Islet of Langerhans (tissue), 1 donor: ENCODE data around the gene AARS2.

Source experiments
- FAIRE-seq: peaks from one replicate; lab custom pipeline; 2011; peaks lifted over from hg19 to GRCh38; lab: Jason Lieb, UNC

AARS2 gene

GRCh38 chr6:44300292-44300823 is 12.8 kb downstream of the AARS2 start:
- no peak for FAIRE-seq

DNA sequence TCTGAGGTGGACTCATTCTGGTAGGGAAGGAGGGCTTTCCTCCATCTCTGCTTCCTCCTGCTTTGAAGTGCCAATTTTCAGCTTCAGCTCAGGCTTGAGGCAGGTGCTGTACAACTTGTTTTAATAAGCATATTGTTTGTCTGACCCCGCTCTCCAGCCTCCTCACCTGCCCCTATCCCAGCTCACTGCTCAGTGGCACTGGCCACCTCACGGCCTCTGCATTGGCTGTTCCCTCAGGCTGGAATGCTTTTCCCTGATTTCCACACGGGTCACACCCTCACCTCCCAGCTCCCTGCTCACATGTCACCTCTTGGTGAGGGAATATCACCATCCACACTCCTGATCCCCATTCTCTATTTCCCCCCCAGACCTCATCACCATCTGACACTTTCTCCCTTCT is 14.3 kb downstream of the AARS2 start:
- no peak for FAIRE-seq

GRCh38 chr6:44298055-44298803 is 14.9 kb downstream of the AARS2 start:
- no peak for FAIRE-seq

GRCh38 chr6:44297063-44298038 is 15.8 kb downstream of the AARS2 start:
- FAIRE-seq, result no peak

DNA sequence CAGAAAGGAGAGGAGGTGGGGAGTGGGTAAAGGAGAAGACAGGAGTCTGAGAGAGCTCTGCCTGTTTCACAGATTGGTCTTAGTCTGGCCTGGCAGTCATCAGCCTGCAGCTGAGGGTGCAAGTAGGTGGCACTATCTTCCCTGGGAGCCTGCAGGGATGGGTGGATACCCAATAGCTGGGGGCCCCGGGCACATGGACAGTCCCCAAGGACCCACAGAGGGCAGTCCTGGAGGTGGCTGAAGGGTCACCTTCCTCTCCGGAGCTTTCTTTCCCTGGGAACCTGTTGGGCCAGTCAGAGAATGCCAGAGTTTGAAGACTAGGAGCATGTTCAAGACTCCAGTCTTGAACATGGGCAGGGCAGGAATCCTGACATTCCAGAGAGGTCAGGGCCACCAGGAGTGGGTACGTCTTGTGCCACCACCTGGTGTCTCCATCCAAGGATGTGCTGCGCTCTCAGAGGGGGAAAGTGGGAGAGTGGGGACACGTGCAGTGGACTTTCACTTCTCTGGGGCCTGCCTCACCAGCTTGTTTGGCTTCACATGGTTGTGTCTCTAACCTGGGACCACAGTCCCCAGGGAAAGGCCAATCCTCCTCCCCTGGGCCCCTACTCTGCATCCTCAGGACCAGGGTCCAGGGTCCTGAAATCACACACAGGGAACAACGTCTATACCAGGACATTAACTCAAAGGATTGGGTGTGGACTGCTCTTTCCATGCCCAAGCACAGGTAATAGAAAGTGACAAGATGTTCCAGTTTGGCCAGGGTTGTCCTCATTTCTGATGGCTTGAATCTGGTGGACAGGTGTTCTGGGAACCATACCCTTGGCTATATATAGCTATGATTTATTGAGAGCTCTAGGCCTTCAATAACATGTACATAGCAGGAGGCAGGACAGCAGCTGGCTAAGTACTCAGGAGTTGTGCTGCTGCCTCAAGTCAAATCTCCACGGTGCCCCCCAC is 18.0 kb downstream of the AARS2 start:
- FAIRE-seq, result no peak

DNA sequence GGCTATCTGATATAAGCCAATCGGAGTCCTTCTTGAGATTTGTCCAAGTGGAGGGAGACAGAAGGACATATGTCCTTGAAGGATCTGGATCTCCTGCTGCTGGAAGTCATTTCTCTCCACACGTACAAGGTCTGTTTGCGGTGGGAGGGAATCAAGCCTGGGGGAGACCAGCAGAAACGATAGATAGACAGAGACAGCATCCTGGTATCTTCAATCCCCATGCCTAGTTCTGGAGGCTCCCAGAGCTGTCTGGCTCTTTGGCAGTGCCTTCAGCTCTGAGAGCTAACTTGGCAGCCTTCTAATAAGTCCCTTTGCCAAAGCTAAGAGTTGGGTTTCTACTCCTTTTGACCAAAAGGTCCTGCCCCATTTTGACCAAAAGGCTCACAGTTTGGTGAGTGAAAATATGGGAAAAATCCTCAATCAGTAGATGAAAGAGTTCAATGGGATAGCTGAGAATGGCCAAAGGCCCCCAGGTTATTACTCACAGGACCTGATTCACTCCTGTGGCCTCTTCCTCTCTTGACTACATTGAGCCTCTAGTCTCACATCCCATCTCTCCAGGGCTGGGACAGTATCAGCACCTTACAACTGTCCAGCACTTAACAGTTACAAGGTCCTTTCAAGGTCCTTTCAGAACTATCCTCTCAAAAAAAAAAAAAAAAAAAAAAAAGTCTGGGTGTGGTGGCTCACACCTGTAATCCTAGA is 20.3 kb downstream of the AARS2 start:
- FAIRE-seq, result no peak

- no peak for FAIRE-seq
Measured at GRCh38 chr6:44291841-44292240, 21.3 kb downstream of the AARS2 start.

DNA sequence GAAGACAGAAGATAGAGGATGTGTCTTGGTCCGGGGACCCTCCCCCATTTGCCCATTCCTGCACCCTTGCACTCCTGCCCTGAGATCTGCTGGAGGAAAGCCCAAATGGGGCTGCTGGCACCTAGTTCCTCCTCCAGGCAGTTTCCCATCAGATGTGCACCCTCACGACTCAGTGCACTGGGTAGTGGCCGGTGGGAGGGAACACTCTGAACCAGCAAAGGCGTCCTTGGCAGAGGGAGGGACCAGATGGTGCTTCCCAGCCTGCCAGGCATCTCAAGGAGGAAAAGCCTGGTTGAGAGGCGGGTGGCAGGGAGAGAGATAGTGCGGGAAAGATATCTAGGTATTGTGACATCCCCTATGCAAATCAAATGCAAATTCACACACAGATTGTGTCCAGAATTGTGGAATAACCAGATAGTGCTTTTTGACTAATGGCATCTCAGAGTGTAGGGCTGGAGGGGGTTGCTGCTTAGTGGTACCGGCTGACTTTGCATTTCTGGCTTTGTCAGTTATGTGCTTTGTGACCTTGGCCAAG is 23.4 kb downstream of the AARS2 start:
- FAIRE-seq, result no peak

- no peak for FAIRE-seq
Measured at GRCh38 chr6:44286747-44287146, 26.4 kb downstream of the AARS2 start.

DNA sequence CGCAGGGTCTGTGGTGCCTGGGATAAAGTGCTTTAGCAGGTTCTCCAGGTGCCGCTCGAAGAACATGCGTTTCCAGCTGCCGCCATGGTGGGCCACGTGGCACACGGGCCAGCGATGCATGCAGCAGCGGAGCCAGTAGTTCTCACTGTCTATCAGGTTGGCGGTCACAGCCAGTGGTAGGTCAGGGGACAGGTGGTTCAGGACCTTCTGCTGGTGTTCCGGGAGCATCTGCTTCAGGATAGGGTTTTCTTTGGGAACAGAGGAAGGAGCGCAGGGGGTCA is 26.9 kb downstream of the AARS2 start:
- no peak for FAIRE-seq

GRCh38 chr6:44285552-44286284 is 27.4 kb downstream of the AARS2 start:
- FAIRE-seq, result no peak

DNA sequence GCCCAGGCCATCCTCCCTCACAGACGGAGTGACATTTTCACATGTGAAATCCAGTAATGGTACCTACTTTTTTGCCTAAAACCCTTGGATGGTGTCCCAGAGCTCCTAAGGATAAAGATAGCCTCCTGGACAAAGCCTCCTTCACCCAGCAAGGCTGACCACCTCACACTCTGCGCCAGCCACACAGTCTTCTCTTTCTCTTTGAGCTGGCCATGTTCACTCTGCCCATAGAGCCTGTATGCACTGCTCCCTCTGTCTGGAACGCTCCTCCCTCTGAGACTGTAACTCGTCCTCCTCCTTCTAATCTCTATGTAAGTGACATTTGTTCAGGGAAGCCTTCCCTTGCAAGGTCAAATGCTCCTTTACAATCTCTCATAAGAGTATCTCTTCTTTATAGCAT is 28.3 kb downstream of the AARS2 start:
- no peak for FAIRE-seq

DNA sequence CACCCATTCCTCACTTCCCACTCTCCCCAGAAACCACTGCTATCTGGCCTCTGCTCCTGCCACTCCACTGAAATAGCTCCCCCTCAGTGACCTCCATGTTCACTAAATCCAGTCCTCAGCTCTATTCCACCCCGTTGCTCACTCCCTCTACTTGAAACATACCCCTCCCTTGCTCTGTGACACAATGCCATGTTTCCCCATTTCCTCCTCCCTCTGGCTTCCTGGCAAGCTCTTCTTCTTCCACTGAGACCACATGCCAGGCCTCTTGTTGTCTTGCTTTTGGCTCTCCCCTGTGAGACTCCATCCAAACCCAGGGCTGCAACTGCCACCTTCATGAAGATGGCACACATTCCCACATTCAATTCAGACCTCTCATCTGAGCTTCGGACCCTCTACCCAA is 29.0 kb downstream of the AARS2 start:
- FAIRE-seq, result no peak

DNA sequence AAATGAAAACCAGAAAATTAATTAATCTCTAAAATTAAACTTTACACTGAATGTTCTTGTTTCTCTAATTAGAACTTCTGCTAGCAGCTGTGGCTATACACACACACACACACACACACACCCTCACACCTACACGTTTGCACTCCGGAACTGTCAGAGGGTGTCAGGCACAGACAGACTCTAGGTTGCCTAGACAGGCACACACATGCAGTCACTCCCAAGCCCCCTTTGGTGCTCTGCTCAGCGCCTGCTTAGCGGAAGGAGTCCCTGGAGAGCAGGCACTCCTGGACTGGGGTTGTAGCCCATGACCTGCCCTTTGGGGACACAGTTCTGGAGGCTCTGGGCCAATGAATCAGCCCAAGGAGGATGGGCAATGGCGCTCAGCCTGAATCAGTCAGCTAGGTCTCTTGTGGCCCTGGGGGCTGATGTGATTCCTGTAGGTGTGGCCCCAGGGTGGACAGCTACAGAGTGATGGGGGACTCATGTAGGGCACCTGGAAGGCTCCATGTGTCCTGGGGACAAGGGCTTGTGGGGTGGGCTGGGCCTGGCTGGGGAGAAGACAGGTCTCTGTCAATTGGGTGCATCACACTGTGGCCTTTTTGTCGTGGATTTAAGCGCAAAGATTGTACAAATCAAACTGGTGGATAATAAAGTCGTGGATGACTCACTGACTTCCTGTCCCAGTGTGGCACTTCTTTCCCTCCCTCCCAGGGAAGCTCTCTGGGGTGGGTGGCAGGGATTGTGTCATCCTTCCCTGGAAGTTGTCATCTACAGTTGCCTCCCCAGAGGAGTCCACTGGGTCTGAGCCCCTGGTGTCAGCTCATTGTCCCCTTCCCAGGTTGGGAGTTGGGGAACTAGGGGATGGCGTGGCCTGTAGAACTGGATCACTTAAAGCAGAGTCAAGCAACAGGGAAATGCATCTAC is 34.1 kb downstream of the AARS2 start:
- FAIRE-seq, result no peak

GRCh38 chr6:44278315-44278714 is 34.8 kb downstream of the AARS2 start:
- FAIRE-seq, result no peak

DNA sequence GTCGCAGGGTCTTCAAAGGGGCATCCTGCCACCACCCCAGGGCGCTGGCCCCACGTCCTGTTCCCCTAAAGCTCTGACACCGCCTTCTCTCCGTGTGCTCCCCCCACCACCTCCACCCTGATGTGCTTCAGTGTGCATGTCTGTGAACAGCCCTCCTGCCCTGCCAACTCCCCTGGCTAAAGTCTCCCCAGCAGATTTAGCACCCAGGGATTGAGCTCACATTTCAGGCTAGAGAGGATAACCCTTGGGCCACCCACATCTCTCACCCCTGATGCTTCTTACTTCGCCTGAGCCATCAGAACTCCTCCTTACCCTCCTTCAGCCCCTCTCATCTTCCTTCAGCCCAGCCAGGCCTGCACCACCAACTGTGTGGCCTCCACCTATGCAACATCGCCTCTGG is 35.4 kb downstream of the AARS2 start:
- FAIRE-seq, result no peak

- no peak for FAIRE-seq
Measured at GRCh38 chr6:44276667-44277640, 36.2 kb downstream of the AARS2 start.
